IPS-18c (cell line): ENCODE measurements around the gene NBEAL2.

Experiments used
- H3K4me3 ChIP-seq: 2 replicates; pipeline ENCODE4 v1.7.0; 2013; ENCODE audit warnings: low read depth, mild to moderate bottlenecking, low read length, moderate library complexity; ENCODE audit not compliant: insufficient read depth
- H3K9me3 ChIP-seq: one replicate; pipeline ENCODE4 v1.6.1; 2013; ENCODE audit warnings: mild to moderate bottlenecking, low read length, moderate library complexity; ENCODE audit not compliant: control insufficient read depth, insufficient read depth

The NBEAL2 gene

DNA sequence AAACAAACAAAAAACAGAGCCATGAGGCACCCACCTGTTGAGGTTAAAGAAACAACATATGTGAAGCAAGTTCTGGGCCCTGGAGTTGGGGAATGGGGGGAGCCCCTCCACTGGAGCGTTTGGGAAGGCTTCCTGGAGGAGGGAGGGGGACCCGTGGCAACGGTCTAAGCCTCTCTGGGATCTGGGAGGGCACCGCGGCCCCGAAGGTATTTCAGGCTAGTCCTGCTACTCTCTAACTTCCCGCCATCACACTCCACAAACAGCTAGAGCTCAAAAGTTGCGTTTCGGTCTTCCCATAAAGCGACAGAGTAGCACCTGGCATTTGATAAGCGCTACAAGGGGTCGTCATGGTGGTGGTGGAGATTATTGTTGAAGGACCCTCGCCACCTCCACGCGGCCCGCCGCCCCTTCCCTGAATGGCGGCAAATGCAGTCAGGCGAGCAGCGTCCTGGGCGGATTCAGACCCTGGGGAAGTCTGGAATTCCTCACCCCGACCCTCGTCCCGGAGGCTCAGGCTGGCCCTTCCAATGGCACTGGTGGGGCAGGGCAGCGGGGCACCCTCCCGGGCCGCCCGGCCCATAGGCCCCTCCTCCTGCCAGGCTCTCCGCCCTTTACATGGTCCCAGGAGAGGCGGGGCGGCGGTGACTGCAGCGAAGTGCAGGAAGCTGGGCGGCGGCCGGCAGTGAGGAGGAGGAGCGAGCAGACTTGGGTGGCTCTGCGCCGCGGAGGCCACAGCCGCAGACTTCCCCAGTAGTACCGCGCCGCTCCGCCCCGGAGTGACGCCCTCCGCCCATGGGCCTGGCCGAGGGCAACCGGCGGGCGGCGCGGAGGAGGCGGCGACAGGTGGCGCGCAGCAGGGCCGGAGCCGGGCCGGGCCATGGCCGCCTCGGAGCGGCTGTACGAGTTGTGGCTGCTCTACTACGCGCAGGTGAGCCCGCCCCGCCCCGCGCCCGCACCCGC, at the start of gene NBEAL2:
Gene NBEAL2 (plus strand): TSS at position 682 of the 960 bp plus-strand sequence. CDS start 196 bp downstream, at position 878.
- H3K9me3 ChIP-seq = no peaks in the 10 kb centered on the region
- H3K4me3 ChIP-seq = peak within 1 kb of the TSS; percentile 76

DNA sequence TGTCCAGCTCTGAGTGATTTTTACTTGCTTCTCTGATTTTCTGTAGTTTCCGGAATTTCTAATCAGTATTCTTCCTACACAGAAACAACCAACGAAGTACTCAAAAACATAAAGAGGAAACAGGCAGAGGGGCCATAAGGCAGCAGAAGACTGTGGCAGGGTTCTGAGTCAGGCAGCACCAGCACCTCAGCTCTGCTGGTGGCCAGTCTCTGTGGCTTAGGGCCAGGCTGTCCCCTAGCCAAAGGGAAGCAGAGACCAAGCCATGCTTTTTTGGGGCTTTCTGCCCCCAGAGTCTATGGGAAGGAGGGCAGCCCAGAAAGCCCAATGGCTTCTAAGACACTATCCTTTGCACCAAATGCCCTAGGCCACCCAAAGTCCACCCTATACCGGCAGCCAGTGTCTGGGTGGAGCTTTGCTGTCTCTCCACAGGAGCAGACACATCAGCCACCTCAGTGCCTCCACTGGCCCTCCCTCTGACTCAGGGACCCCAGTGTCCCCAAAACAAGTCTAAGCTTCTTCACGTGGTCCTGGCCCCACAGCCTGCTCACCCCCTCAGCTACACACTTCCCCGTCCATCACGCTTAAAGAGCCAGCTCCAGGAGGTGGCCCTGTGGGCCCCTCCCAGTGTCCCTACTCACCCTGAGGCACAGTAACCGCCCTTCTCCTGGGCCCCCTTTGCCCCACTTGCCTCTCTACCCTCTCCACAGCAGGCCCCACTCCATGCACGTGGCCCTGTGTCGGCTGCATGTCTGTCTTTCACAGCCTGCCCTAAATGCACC, 49.1 kb upstream of the NBEAL2 start:
- no peaks in the 10 kb centered on the region for H3K9me3 ChIP-seq
- H3K4me3 ChIP-seq = no peak overlapping the region

- H3K4me3 ChIP-seq = no peak overlapping the region
- no peaks in the 10 kb centered on the region for H3K9me3 ChIP-seq
Measured at GRCh38 chr3:46930945-46931403, 48.5 kb upstream of the NBEAL2 start.

DNA sequence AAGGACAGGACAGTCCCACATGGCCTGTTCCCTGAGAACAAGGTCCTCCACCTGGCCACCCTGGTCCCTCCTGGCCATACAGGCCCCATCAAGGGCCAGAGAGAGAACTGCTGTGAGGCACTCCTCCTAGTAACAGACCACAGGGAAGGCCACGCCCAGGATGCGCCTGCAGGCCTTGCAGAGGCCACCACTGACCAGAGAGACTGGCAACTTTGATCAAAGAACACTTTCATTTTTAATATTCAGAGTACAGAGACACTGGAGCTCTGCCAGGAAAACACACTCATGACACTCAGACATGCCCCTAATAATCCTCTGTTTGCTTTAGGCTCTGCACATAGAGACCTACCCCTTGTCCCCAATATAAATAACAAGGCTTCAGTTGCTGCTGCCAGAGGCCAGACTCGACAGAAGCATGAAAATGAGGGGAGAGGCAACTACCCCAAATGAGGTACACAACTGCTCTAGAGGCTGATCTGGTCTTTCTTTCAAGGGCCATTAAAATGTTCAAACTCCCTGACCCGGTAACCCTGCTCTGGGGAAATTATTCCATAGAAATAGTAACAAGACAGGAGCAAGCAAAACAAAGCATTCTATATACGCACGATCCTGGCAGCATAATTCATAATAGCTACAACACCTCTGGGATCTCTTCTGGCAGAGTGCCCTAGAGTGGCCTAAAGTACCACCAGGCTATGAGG, 47.7 kb upstream of the NBEAL2 start:
- no peaks in the 10 kb centered on the region for H3K9me3 ChIP-seq
- no peak overlapping the region for H3K4me3 ChIP-seq

GRCh38 chr3:46932455-46933225, 46.8 kb upstream of the NBEAL2 start:
- H3K4me3 ChIP-seq = no peak overlapping the region
- no peaks in the 10 kb centered on the region for H3K9me3 ChIP-seq

DNA sequence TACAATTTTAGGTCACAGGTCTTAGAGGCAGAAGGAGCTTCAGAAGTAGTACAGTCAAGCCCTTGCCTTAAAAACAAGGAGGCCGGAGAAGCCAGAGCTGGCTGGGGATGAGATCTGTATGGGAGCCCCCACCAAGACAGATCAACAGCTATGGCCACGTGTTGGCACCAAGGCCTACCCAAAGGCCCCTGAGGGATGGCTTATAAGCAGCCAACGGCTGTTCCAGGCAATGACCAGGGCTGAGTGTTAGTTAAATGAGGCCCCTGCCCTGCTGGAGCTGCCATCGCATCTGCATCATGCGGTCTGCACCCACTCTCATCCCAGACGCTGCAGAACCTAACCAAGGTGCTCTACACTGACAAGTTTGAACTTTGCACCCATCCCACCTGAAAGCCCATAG, 46.2 kb upstream of the NBEAL2 start:
- Histone ChIP-seq H3K9me3 (no peaks in the 10 kb centered on the region), H3K4me3 (no peak overlapping the region)

GRCh38 chr3:46934072-46934471, 45.4 kb upstream of the NBEAL2 start:
- Histone ChIP-seq H3K9me3 (no peaks in the 10 kb centered on the region), H3K4me3 (no peak overlapping the region)

- no peaks in the 10 kb centered on the region for H3K9me3 ChIP-seq
- no peak overlapping the region for H3K4me3 ChIP-seq
Measured at GRCh38 chr3:46934498-46935167, 44.8 kb upstream of the NBEAL2 start.

DNA sequence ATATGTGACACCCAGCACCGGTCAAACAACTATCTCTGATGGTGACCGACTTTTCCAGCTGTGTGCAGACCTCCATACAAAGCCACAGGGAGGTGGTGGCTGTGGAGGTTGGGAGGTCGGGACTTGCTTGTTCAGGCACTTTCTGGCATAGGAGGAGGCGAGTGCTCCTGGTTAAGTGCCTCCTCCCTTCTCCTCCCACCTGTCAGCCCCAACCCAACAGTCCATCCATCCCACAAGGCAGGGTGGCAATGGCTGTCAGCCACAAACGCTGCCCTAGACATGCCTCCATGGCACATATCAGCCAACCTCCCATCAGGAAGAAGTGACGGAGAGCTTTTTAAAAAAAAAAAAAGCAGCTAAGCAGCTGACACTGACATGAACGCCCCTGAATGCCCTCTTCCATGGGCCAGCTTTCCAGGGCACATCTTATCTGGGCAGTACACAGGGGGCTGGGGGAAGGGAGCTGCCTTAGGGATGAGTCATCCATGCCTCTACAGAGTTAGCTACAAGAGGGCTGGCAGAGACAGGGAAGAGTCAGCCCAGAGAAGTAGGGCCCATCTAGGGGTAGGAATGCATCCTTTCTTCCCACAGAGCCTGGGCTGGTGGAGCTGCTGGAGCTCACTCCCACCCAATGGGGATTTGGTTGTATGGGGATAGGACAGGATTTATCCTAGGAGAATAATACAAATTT, 44.2 kb upstream of the NBEAL2 start:
- no peaks in the 10 kb centered on the region for H3K9me3 ChIP-seq
- H3K4me3 ChIP-seq = no peak overlapping the region

DNA sequence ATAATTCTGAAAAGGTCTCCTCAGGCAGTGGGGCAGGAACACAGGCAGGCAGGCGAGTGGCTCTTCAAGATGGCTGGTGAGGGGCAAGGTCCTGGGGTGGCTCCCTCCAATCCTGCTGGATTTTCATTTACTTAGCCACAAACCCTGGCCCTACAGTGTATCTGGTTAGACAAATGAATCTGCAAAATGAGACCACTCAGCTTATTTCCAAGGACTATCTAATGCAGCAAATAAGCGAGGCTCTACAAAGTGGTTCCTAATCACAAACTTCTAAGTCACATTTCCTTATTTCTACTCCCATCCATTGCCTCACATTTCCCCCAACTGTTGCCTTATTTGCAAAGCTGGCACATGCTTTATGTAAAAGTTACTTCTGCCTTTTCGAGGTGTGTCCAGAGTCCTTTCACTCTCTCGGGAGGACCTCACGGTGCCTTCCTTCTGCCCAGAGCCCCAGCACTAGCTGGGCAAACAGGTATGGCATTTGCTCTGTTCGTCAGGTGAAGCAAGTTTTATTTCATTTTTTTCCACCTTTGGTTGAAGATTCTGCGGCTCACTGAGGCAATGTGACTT, 43.4 kb upstream of the NBEAL2 start:
- H3K9me3 ChIP-seq = no peaks in the 10 kb centered on the region

GRCh38 chr3:46936733-46937250, 42.7 kb upstream of the NBEAL2 start:
- H3K4me3 ChIP-seq = no peak overlapping the region
- H3K9me3 ChIP-seq = no peaks in the 10 kb centered on the region

More for the DNA sequence above, 43.4 kb upstream of the NBEAL2 start:
- H3K4me3 ChIP-seq = no peak overlapping the region

DNA sequence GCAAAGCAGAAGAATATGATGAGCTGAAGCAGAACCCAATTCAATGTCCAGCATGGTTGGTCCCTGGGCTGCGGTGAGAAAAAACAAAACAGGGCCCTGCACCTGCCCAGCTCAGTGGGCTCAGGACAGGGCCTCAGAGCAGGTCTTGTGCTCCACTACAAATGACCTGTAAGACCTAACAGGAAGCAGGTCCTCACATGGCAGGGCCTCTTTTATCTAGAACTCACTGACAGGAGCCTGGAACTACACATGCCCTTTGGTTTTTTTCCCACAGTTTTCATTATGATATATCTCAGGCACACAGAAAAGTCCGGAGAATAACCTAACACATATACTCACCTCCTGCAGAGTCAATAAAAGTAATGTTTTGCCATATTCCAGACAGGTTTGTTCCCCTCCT, 41.3 kb upstream of the NBEAL2 start:
- H3K9me3 ChIP-seq = no peaks in the 10 kb centered on the region

GRCh38 chr3:46939578-46940445, 39.7 kb upstream of the NBEAL2 start:
- Histone ChIP-seq H3K4me3 (no peak overlapping the region), H3K9me3 (no peaks in the 10 kb centered on the region)

More for the DNA sequence above, 41.3 kb upstream of the NBEAL2 start:
- no peak overlapping the region for H3K4me3 ChIP-seq

GRCh38 chr3:46942076-46942475, 37.4 kb upstream of the NBEAL2 start:
- no peak overlapping the region for H3K4me3 ChIP-seq
- no peaks in the 10 kb centered on the region for H3K9me3 ChIP-seq
